T-helper 1 cell (primary cell): Measurements from ENCODE around the gene ZNF354C.

ENCODE experiments used
- DNase-seq, 5 donors: peaks; one replicate each; pipeline ENCODE4 v3.0.0-alpha.2; 2012 to 2020

The ZNF354C gene

DNA sequence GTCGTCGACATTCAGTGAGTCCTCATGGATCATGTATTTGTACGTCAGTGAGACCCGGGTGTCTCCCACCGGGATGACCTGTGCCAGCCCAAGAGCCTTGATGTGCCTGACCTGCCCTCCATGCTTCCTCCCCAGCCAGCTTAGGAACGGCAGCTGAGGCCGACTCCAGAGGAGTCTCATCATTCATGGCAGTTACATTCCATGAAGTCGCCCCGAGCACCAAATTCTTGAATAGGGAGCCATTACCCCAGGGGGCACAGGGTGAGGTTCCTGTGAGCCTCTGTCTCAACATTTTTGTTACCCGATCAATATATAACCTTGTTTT, 67.8 kb downstream of the ZNF354C start:
- no peak for DNase-seq

DNA sequence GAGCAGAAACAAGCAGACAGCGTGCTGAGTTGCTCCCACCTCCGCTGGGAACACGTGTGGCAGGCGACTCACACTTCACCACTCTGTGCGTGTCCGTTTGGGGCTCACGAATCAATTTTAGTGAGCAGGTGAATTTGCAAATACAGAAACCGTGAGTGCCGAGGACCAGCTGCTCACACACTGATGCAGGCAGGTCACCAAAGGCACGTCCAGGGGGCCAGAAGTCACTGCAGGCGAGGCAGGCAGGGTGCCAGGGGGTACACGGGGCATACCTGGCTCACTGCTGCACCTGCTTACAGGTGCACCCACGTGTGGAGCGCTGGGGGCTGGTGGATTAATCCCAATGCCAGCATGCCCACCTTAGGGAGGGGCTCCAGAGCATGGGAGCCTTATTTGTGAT, 68.8 kb downstream of the ZNF354C start:
- no peak for DNase-seq

DNA sequence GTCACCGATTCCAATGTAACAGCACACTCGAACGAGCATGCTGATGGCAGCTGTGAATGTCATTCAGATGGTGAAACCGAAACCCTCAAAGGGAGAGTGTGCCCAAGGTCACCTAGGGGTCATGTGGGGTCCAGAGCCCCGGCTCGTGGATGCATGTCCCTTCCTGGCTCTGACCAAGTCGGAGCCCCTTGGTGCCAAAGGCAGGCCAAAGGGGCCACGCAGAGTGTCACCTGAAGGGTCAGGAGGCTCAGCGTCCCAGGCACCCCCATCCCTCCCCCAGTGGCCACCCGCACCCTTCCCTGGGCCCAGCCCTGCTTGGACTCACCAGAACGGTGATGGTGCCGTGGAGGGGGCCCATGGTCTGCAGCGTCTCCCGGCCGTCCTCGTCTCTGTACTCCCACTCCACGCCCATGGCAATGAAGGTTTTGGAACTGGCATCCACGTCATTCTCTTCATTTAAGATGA, 69.5 kb downstream of the ZNF354C start:
- no peak for DNase-seq

DNA sequence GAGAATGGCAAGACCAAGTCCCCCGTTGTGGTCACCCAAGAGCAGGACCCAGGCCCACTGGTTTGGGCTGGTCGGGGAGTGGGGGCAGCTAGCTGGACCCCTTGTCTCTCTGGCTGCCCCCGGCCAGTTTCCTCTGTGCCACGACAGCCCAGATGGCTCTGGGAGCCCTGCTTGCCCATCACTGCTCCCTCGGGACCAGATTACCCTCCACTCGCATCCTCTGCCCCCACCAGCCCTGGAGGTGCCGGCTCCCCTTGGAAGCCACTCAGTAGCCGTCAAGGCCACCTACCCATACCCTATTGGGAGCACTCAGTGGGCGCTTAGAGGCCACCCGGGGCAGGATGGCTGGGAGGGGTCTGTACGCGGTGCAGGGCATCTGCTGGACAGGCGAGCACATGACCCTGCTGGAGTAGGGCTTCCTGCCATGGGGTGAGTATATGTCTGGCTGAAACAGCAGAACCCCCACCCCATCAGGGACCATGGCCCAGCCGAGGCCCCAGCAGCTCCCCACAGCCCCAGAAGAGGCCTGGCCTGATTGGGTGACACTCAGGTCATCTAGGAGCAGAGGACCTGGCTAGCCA, 70.0 kb downstream of the ZNF354C start:
- DNase-seq = no peak

DNA sequence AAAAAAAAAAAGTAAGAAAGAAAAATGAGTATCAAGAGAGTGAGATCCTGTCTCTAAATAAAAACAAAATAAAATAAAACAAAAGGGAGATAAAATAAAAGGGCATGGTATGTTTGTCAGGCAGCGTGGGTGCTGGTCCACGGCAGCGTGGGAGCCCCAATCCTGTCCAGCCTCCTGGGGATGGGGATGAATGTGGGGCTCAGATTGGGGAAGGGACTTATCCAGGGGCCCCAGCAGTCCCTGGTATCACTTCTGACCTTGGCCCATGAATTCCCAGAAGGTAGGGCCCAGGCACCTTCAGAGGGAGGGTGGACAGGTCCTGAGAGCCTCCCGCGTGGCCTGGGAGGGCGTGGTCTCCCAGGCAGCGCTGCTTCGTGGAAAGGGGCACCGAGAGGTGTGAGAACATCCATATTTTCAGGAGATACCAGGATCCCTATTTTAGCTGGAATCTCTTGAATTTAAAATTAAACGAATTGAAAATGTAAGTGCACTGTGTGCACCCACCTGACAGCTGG, 71.2 kb downstream of the ZNF354C start:
- DNase-seq = no peak

DNA sequence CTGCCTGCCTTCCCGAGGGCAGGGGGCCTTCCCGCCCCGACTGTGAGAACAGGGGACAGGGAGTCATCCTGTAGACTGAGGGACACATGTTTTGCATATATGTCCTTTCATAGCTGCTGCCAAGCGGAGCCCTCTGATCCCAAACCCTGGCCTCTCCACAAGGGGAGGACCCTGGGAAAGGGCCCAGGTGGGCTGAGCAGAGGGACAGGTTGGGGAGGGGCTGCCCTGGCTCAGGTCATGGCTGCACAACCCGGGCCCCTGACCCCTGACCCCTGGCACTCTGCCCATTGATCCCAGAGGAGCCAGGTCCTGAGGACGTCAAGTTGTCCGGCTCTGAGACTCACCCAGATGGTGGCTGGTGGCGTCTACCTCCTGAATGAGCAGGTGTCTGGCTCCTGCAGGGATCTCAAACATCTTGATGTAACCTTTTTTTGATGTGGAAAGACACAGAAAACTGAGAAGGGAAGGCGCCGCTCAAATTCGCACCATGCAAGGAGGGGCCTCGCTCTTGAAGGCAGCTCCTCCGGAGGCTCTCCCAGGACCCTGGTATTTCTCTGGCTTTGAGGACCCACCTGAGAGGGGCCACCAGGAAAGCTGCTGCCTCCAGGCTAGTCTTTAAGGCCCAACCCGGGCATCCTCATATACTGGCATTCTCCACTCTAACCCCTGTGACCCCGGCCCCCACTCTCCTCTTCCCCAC, 71.9 kb downstream of the ZNF354C start:
- DNase-seq = no peak

DNA sequence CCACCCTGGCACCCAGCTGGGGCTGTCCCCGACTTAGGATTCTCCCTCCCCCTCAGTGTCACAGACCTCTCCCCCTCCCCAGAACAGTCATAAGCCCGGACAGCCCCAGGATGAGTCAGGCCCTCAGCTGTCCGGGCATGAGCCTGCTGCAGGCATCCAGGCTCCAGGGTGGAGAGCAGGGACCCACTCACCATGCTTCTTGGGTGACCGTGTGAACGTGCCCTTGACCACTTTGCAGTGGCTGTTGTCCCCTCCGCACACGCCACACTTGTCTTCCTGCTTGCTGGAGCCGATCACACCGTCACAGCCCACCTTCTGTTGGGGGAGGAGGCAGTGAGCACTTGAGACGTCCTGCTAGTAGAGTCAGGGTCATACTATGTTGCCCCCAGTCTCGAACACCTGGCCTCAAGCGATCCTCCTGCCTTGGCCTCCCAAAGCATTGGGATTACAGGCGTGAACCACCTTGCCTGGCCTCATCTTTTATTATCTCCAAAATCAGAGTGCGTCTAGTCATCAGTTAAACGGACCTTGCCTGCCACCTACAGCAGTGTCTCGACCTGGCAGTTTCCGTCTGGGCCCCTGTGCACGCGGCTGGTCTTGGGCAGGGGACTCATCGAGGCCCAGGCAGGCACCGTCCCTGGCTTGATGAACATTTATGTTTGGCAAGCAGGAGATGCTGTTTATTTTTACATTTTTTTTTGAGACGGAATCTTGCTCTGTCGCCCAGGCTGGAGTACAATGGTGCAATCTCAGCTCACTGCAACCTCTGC, 72.6 kb downstream of the ZNF354C start:
- no peak for DNase-seq
